ENCODE results near the gene ARHGAP45. TPM values are rescaled to one million over a fixed set of nuclear protein-coding genes. Genes with fewer than 3 reads are reported as not detected.
A peak's percentile ranks its signal among the peaks of the same experiment; 100 is the strongest.

ARHGAP45 gene
- total and polyA plus RNA-seq, 12 donors: 1.6 to 75.4 (median 30.9) TPM

GRCh38 chr19:1088416-1089010 lies 21.5 kb downstream of the ARHGAP45 start:
- Histone ChIP-seq H3K36me3 (replicated peaks in 1 of 2) (peaks cover 0 to 48% of the 10 kb centered on the region in 2 donors), H3K4me3 (no peak overlapping the region), H3K9me3 (replicated peaks in 1 of 3) (no peaks in the 10 kb centered on the region), H3K27me3 (no peaks in the 10 kb centered on the region), H3K4me1 (replicated peaks in 1 of 2) (peaks cover 2 to 7% of the 10 kb centered on the region in 2 donors), H3K27ac (peak overlapping the region in 4 of 5 donors; percentile 7 to 80 (median 49))
- TF ChIP-seq POLR2A (IDR thresholded peaks at IDR 0.05) (no peak), CTCF (IDR thresholded peaks at IDR 0.05) (no peak)
- WGBS, 4 donors: 57 to 88% (median 81%) methylated on average over 6 to 27 of the region's 27 CpGs
- peak in 1 of 7 donors; percentile 46 for DNase-seq
- intact Hi-C loops (cut with DNase I): no loop called here

- no peaks in the 10 kb centered on the region for H3K27me3 ChIP-seq
- intact Hi-C loops (cut with DNase I): no loop called here
- no peaks in the 10 kb centered on the region for H3K9me3 ChIP-seq (replicated peaks in 1 of 3)
- H3K27ac ChIP-seq: peak overlapping the region in 1 of 5 donors; percentile 80
- TF ChIP-seq POLR2A (IDR thresholded peaks at IDR 0.05) (no peak), CTCF (IDR thresholded peaks at IDR 0.05) (no peak)
- peaks cover 0 to 50% of the 10 kb centered on the region in 2 donors for H3K36me3 ChIP-seq (replicated peaks in 1 of 2)
- DNase-seq: no peak
- H3K4me3 ChIP-seq: no peak overlapping the region
- WGBS, 4 donors: 91 to 94% (median 93%) methylated on average over 11 to 32 of the region's 32 CpGs
- H3K4me1 ChIP-seq (replicated peaks in 1 of 2): peaks cover 9 to 15% of the 10 kb centered on the region in 2 donors
Observed at GRCh38 chr19:1089126-1089771, 22.3 kb downstream of the ARHGAP45 start.

- H3K4me3 ChIP-seq: no peak overlapping the region
- no peaks in the 10 kb centered on the region for H3K27me3 ChIP-seq
- peaks cover 0 to 50% of the 10 kb centered on the region in 2 donors for H3K36me3 ChIP-seq (replicated peaks in 1 of 2)
- no peaks in the 10 kb centered on the region for H3K9me3 ChIP-seq (replicated peaks in 1 of 3)
- 78 to 100% (median 87%) methylated on average over 5 to 22 of the region's 22 CpGs for WGBS, 4 donors
- TF ChIP-seq POLR2A (IDR thresholded peaks at IDR 0.05) (no peak), CTCF (IDR thresholded peaks at IDR 0.05) (no peak)
- intact Hi-C loops (cut with DNase I): no loop called here
- DNase-seq: no peak
- H3K27ac ChIP-seq: no peak overlapping the region
- H3K4me1 ChIP-seq (replicated peaks in 1 of 2): peaks cover 13 to 18% of the 10 kb centered on the region in 2 donors
Observed at GRCh38 chr19:1089891-1090290, 22.9 kb downstream of the ARHGAP45 start.

DNA sequence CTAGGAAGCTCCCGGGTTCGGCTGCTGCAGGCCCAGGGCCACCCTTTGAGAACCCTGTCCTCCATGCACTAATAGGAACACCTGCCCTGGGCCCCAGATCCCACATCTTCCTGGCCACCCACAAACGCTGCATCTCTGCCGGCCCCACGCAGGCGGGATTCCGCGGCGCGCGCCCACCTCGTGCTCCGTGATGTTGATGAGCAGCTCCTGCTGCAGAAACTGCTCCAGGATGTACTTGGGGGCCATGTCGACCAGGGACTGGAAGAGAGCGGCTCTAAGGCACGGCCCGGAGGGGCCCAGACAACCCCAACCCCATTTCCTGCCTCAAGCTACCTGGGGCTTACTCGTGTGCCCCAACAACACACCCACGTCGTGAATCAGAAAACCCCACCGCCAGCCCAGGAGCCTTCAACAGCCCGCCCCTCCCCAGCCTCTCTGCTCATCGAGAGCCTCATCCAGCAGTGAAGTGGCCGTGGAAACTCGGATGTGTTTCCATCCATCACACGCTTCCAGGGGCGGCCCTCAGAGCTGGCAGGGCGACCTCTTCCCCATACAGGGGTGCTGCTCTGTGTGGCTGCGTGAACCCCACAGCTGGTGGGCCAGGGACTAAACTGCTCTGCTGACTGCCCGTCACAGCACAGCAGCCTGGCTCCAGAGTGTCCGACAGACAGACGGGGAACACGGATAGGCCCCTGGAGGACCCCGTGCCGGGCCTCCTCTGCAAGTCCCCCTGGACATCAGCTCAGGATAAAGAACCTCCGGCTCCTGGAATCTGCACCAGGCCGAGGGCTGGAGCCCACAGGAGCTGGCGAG lies 24.0 kb downstream of the ARHGAP45 start:
- intact Hi-C loops (cut with DNase I): no loop called here
- Histone ChIP-seq H3K27ac (no peak overlapping the region), H3K4me1 (replicated peaks in 1 of 2) (peaks cover 13 to 18% of the 10 kb centered on the region in 2 donors), H3K27me3 (no peaks in the 10 kb centered on the region), H3K36me3 (replicated peaks in 1 of 2) (peaks cover 0 to 50% of the 10 kb centered on the region in 2 donors), H3K9me3 (replicated peaks in 1 of 3) (no peaks in the 10 kb centered on the region), H3K4me3 (no peak overlapping the region)
- no peak for DNase-seq
- WGBS, 4 donors: 92 to 95% (median 94%) methylated on average over 14 to 38 of the region's 38 CpGs
- TF ChIP-seq CTCF (IDR thresholded peaks at IDR 0.05) (no peak), POLR2A (IDR thresholded peaks at IDR 0.05) (no peak)
